Activated CD4-positive, alpha-beta memory T cell treated with anti-CD3 and anti-CD28 coated beads for 36 hours (primary cell): ENCODE measurements around the gene SSR4. TPM values are rescaled to one million over a fixed set of nuclear protein-coding genes. Genes with fewer than 3 reads are reported as not detected.
"Not testable (repeated sequence)": the region's sequence is repeated elsewhere in the genome, so short reads cannot be mapped to it uniquely, and the experiment has no call there.

Source experiments
- CTCF ChIA-PET: fragments of 350-600 bp; sonication (Branson Sonifier 250); formaldehyde crosslinking; loops from one replicate; lab custom pipeline; 2021; ENCODE audit warnings: antibody characterized with exemption, inconsistent platforms; lab: Charles Lee
- POLR2A ChIA-PET: fragments of 350-600 bp; sonication (Branson Sonifier 250); formaldehyde crosslinking; loops from one replicate; lab custom pipeline; 2021; ENCODE audit warnings: antibody characterized with exemption; lab: Charles Lee
- DNase-seq: peaks from one replicate; pipeline ENCODE4 v3.0.0-alpha.2; 2020
- H3K27ac Mint-ChIP-seq: one replicate; pipeline ENCODE4 v1.8.0; 2021; ENCODE audit warnings: mixed read lengths
- H3K27me3 Mint-ChIP-seq: one replicate; pipeline ENCODE4 v1.8.0; 2021; ENCODE audit warnings: mixed read lengths
- H3K36me3 Mint-ChIP-seq: one replicate; pipeline ENCODE4 v1.8.0; 2021; ENCODE audit warnings: mixed read lengths
- H3K4me1 Mint-ChIP-seq: one replicate; pipeline ENCODE4 v1.8.0; 2021; ENCODE audit warnings: low read depth, mixed read lengths
- H3K4me3 Mint-ChIP-seq: one replicate; pipeline ENCODE4 v1.8.0; 2021; ENCODE audit warnings: mild to moderate bottlenecking, mixed read lengths
- H3K9me3 Mint-ChIP-seq: one replicate; pipeline ENCODE4 v1.8.0; 2021; ENCODE audit warnings: mixed read lengths
- intact Hi-C: fragments of 100-400 bp; cut with micrococcal nuclease; formaldehyde crosslinking; loops from one replicate; pipeline ENCODE4 v1.15.1; 2023
- total RNA-seq, 2 experiments: library from RNA; stranded (reverse); gene quantifications; one replicate each; pipeline ENCODE4 v1.2.3, GENCODE V29; 2021

SSR4 gene
- total RNA-seq, 2 experiments from 2014 or later = 194 to 203 TPM

GRCh38 chrX:153804621-153805020 lies 10.2 kb downstream of the SSR4 start:
- no peaks in the 10 kb centered on the region for H3K4me1 Mint-ChIP-seq
- no peaks in the 10 kb centered on the region for H3K27me3 Mint-ChIP-seq
- no peaks in the 10 kb centered on the region for H3K36me3 Mint-ChIP-seq
- ChIA-PET POLR2A (no interaction called here), CTCF (interaction anchor here (1.4 kb wide), 1 partner anchor 142 kb away, joined by 4 read pairs; no protein-coding TSS in a partner anchor)
- H3K4me3 Mint-ChIP-seq = no peak overlapping the region
- no peaks in the 10 kb centered on the region for H3K9me3 Mint-ChIP-seq
- no peak overlapping the region for H3K27ac Mint-ChIP-seq
- no peak for DNase-seq
- intact Hi-C loops = no loop called here

GRCh38 chrX:153805436-153805835 lies 11.0 kb downstream of the SSR4 start:
- CTCF ChIA-PET = no interaction called here
- H3K4me3 Mint-ChIP-seq = no peak overlapping the region
- H3K36me3 Mint-ChIP-seq = no peaks in the 10 kb centered on the region
- no peaks in the 10 kb centered on the region for H3K4me1 Mint-ChIP-seq
- POLR2A ChIA-PET = no interaction called here
- H3K27ac Mint-ChIP-seq = no peak overlapping the region
- DNase-seq = no peak
- intact Hi-C loops = no loop called here
- no peaks in the 10 kb centered on the region for H3K27me3 Mint-ChIP-seq
- no peaks in the 10 kb centered on the region for H3K9me3 Mint-ChIP-seq

- no peak for DNase-seq
- intact Hi-C loops = no loop called here
- Mint-ChIP-seq H3K27me3 (no peaks in the 10 kb centered on the region), H3K36me3 (no peaks in the 10 kb centered on the region), H3K4me1 (no peaks in the 10 kb centered on the region), H3K27ac (no peak overlapping the region), H3K4me3 (no peak overlapping the region), H3K9me3 (no peaks in the 10 kb centered on the region)
- ChIA-PET CTCF (no interaction called here), POLR2A (no interaction called here)
Measured at GRCh38 chrX:153806999-153807575, 12.6 kb downstream of the SSR4 start.

DNA sequence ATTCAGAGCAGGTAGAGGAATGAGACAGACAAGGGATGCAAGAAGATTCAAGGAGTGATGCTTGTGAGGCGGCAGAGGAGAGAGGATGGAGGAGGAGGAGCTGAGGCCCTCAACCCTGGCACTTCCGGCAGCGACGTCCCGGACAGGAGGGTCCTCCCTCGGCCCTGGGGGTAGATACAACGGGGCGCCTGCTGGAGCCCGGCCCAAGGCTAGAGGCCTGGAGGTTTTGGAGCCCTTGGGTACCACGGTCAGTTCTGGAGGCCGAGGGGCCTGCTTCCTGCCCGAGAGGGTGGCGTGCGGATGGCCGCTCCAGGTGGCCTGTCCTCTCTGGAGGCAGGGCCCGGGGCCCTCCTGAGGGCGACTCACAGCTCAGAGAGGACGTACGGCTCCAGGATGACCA lies 13.5 kb downstream of the SSR4 start:
- Mint-ChIP-seq H3K27ac (no peak overlapping the region), H3K36me3 (no peaks in the 10 kb centered on the region), H3K9me3 (no peaks in the 10 kb centered on the region), H3K4me1 (no peaks in the 10 kb centered on the region), H3K4me3 (no peak overlapping the region), H3K27me3 (no peaks in the 10 kb centered on the region)
- CTCF ChIA-PET = no interaction called here
- intact Hi-C loops = no loop called here
- POLR2A ChIA-PET = no interaction called here
- no peak for DNase-seq

- Mint-ChIP-seq H3K36me3 (no peaks in the 10 kb centered on the region), H3K9me3 (no peaks in the 10 kb centered on the region), H3K4me1 (peaks cover 18% of the 10 kb centered on the region), H3K27me3 (no peaks in the 10 kb centered on the region), H3K27ac (no peak overlapping the region), H3K4me3 (no peak overlapping the region)
- ChIA-PET POLR2A (no interaction called here), CTCF (no interaction called here)
- intact Hi-C loops = no loop called here
- DNase-seq = no peak
Measured at GRCh38 chrX:153812220-153812619, 17.8 kb downstream of the SSR4 start.

DNA sequence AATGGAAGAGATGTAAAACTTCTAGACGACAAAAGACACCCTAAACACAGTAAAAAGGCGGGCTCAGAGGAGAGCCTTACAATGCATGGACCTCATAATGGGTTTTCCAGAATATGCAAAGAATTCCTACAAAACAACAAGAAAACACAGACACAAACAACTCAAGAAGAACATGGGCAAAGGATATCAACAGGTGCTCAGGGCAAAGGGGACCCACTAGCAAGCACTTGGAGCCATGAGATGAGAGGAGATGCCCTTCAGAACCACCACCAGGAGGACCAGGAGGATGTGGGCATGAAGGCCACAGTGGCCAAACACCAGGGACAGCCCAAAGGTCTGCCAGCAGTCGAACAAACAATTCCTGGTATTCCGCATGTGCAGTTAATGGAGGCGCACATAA lies 18.7 kb downstream of the SSR4 start:
- Mint-ChIP-seq H3K27ac (no peak overlapping the region), H3K4me1 (peaks cover 22% of the 10 kb centered on the region), H3K4me3 (no peak overlapping the region), H3K27me3 (no peaks in the 10 kb centered on the region), H3K36me3 (no peaks in the 10 kb centered on the region), H3K9me3 (no peaks in the 10 kb centered on the region)
- POLR2A ChIA-PET = no interaction called here
- CTCF ChIA-PET = no interaction called here
- no peak for DNase-seq
- intact Hi-C loops = no loop called here

GRCh38 chrX:153814591-153815315 lies 20.3 kb downstream of the SSR4 start:
- intact Hi-C loops = no loop called here
- CTCF ChIA-PET = no interaction called here

DNA sequence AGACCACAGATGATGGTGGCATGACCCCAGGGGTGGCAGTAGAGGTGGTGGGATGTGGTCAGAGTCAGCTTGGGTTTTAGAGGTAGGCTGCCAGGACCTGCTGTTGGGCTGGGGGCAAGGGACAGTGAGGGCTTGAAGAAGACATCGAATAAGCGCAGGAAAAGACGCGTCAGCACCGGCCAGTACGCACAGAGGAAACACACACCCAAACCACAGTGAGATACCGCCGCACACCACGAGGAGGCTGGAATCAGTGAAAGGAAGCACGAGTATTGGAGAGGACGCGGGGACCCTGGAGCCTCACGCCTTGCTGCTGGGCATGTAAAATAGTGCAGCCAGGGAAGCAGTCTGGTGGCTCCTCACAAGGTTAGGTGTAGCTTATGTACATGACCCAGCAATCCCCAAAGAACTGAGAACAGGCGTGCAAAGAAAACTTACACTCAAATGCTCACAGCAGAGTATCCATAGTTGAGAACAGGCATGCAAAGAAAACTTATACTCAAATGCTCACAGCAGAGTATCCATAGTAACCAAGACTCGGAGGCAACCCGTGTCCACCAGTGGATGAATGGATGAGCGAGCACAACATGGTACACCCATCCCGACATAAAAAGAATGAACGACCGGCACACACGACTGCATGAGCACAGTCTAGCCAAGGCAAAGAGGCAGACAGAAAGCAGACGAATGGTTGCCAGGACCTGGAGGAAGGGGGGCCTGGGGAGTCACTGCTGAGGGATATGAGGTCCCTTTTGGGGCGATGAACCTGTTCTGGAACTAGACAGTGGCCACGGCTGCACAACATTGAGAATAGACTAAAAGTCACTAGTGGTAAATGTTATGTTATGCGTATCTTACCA lies 22.6 kb downstream of the SSR4 start:
- H3K9me3 Mint-ChIP-seq = no peaks in the 10 kb centered on the region
- H3K4me1 Mint-ChIP-seq = peaks cover 36% of the 10 kb centered on the region
- H3K27me3 Mint-ChIP-seq = no peaks in the 10 kb centered on the region
- H3K36me3 Mint-ChIP-seq = no peaks in the 10 kb centered on the region
- intact Hi-C loops = no loop called here
- H3K4me3 Mint-ChIP-seq = peak overlapping the region; percentile 21
- POLR2A ChIA-PET = no interaction called here
- no peak overlapping the region for H3K27ac Mint-ChIP-seq
- CTCF ChIA-PET = interaction anchor here (1.0 kb wide), 1 partner anchor 130 kb away, joined by 4 read pairs; no protein-coding TSS in a partner anchor
- peak; percentile 72 for DNase-seq

More at GRCh38 chrX:153814591-153815315, 20.3 kb downstream of the SSR4 start:
- POLR2A ChIA-PET = no interaction called here
- Mint-ChIP-seq H3K27ac (no peak overlapping the region), H3K36me3 (no peaks in the 10 kb centered on the region), H3K4me1 (peaks cover 22% of the 10 kb centered on the region), H3K9me3 (no peaks in the 10 kb centered on the region), H3K4me3 (no peak overlapping the region), H3K27me3 (no peaks in the 10 kb centered on the region)
- no peak for DNase-seq

DNA sequence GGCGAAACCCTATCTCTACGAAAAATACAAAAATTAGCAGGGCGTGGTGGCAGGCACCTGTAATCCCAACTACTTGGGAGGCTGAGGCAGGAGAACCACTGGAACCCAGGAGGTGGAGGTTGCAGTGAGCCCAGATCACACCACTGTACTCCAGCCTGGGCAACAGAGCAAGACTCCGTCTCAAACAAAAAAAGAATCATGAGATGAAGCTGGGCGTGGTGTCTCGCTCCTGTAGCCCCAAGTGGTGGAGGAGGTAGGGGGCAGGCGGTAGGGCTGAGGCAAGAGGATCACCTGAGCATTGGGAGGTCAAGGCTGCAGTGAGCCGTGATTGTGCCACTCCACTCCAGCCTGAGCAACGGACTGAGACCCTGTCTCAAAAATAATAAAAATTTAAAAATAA lies 23.6 kb downstream of the SSR4 start:
- H3K4me3 Mint-ChIP-seq, H3K36me3 Mint-ChIP-seq, H3K9me3 Mint-ChIP-seq, POLR2A ChIA-PET, DNase-seq, H3K27me3 Mint-ChIP-seq, H3K27ac Mint-ChIP-seq, intact Hi-C loops: not testable (repeated sequence)
- CTCF ChIA-PET = interaction anchor here (1.0 kb wide), 1 partner anchor 78 kb away, joined by 3 read pairs; no protein-coding TSS in a partner anchor
- H3K4me1 Mint-ChIP-seq = peaks cover 42% of the 10 kb centered on the region

GRCh38 chrX:153818571-153819383 lies 24.3 kb downstream of the SSR4 start:
- peak overlapping the region; percentile 56 for H3K4me3 Mint-ChIP-seq
- H3K27me3 Mint-ChIP-seq = no peaks in the 10 kb centered on the region
- no peak overlapping the region for H3K27ac Mint-ChIP-seq
- DNase-seq = peak; percentile 61
- ChIA-PET CTCF (interaction anchor here (1.0 kb wide), 1 partner anchor 77 kb away, joined by 3 read pairs; no protein-coding TSS in a partner anchor), POLR2A (no interaction called here)
- no peaks in the 10 kb centered on the region for H3K9me3 Mint-ChIP-seq
- H3K4me1 Mint-ChIP-seq = peaks cover 44% of the 10 kb centered on the region
- H3K36me3 Mint-ChIP-seq = no peaks in the 10 kb centered on the region
- intact Hi-C loops = no loop called here

GRCh38 chrX:153819384-153820040 lies 25.0 kb downstream of the SSR4 start:
- ChIA-PET CTCF (no interaction called here), POLR2A (no interaction called here)
- Mint-ChIP-seq H3K36me3 (no peaks in the 10 kb centered on the region), H3K4me3 (peak overlapping the region; percentile 56), H3K27me3 (no peaks in the 10 kb centered on the region), H3K9me3 (no peaks in the 10 kb centered on the region), H3K4me1 (peaks cover 49% of the 10 kb centered on the region), H3K27ac (no peak overlapping the region)
- intact Hi-C loops = no loop called here
- DNase-seq = no peak
